ENCODE measurements around the gene OGFR.

OGFR gene

GRCh38 chr20:62822788-62823651 is 18.4 kb downstream of the OGFR start (continued):
- TF ChIP-seq PRDM2 (tag by site-specific recombination; IDR thresholded peaks at IDR 0.05; ENCODE audit: borderline replicate concordance) (no peak), TSHZ1 (tag by site-specific recombination; IDR thresholded peaks at IDR 0.05; ENCODE audit: borderline replicate concordance) (peak; percentile 84), KLF9 (tag by site-specific recombination; IDR thresholded peaks at IDR 0.05; ENCODE audit: low read depth) (no peak), ZNF221 (tag by site-specific recombination; IDR thresholded peaks at IDR 0.05; ENCODE audit: borderline replicate concordance) (no peak), ZNF704 (tag by site-specific recombination; IDR thresholded peaks at IDR 0.05) (no peak), ZNF768 (tag by site-specific recombination; IDR thresholded peaks at IDR 0.05) (no peak; the same call in 1 of the 2 replicates), ZFP41 (tag by site-specific recombination; IDR thresholded peaks at IDR 0.05; ENCODE audit: borderline replicate concordance) (no peak), ZNF658 (tag by site-specific recombination; IDR thresholded peaks at IDR 0.05) (no peak), SP2 (tag by site-specific recombination; IDR thresholded peaks at IDR 0.05) (peak; percentile 62), ZNF510 (tag by site-specific recombination; IDR thresholded peaks at IDR 0.05; ENCODE audit: insufficient replicate concordance) (no peak), ZBTB26 (tag by site-specific recombination; optimal IDR thresholded peaks at IDR 0.05) (no peak), ZFP3 (tag by site-specific recombination; IDR thresholded peaks at IDR 0.05; ENCODE audit: low read depth) (no peak), ZNF362 (tag by site-specific recombination; IDR thresholded peaks at IDR 0.05) (no peak), OSR2 (tag by site-specific recombination; IDR thresholded peaks at IDR 0.05) (peak; percentile 42; the same call in 1 of the 2 replicates), ZNF664 (tag by site-specific recombination; IDR thresholded peaks at IDR 0.05) (no peak), ZXDB (tag by site-specific recombination; IDR thresholded peaks at IDR 0.05) (0 out of 2 replicates have a peak, but pooled peaks have one; percentile 50), PATZ1 (tag by site-specific recombination; IDR thresholded peaks at IDR 0.05) (peak; percentile 59), GLIS1 (tag by site-specific recombination; IDR thresholded peaks at IDR 0.05) (peak; percentile 67), ZNF114 (tag by site-specific recombination; IDR thresholded peaks at IDR 0.05) (no peak), ZSCAN16 (tag by site-specific recombination; IDR thresholded peaks at IDR 0.05) (no peak), ZBTB8A (tag by site-specific recombination; IDR thresholded peaks at IDR 0.05) (peak; percentile 87), ZNF394 (tag by site-specific recombination; IDR thresholded peaks at IDR 0.05; ENCODE audit: borderline replicate concordance) (peak; percentile 40; the same call in 1 of the 2 replicates), SCRT2 (tag by site-specific recombination; IDR thresholded peaks at IDR 0.05) (no peak)
